IMR-90 (cell line): Measurements from ENCODE around the gene BCL2L13. TPM values are rescaled to one million over a fixed set of nuclear protein-coding genes. Genes with fewer than 3 reads are reported as not detected.

Experiments used
- ATAC-seq: fragments of 200-7000 bp; cut with Tn5 transposase; 2 replicates; pipeline ENCODE4 v1.9.1; 2020; ENCODE audit warnings: low read depth, mild to moderate bottlenecking, moderate library complexity
- BruUV-seq: library from RNA; stranded (reverse); fragments of 400-500 nt; replicated peaks from 2 replicates; lab custom pipeline; 2021; lab: Mats Ljungman, UMichigan
- CTCF ChIA-PET: fragments of 300-600 bp; formaldehyde crosslinking; extraction: SDS; loops from one replicate; lab custom pipeline; 2021; ENCODE audit warnings: antibody characterized with exemption; lab: Yijun Ruan, JAX
- POLR2A ChIA-PET: fragments of 300-600 bp; sonication (Branson Sonifier 250); formaldehyde crosslinking; loops from one replicate; lab custom pipeline; 2022; ENCODE audit warnings: antibody characterized with exemption; ENCODE audit not compliant: unreplicated experiment; lab: Charles Lee
- DNase-seq: peaks from one replicate; pipeline ENCODE4 v3.0.0; 2013
- H2AFZ ChIP-seq: replicated peaks from 2 replicates; pipeline ENCODE3; 2013; ENCODE audit warnings: low read length, mild to moderate bottlenecking; ENCODE audit not compliant: poor library complexity
- H2AK5ac ChIP-seq: 2 replicates; pipeline ENCODE4 v1.6.1; 2013; ENCODE audit warnings: low read depth, low read length, inconsistent platforms
- H2AK9ac ChIP-seq: replicated peaks from 2 replicates; pipeline ENCODE3; 2013; ENCODE audit warnings: mild to moderate bottlenecking, low read depth, low read length, moderate library complexity; ENCODE audit not compliant: poor library complexity
- H2BK120ac ChIP-seq: 2 replicates; pipeline ENCODE4 v1.6.1; 2013; ENCODE audit warnings: low read depth, low read length, inconsistent platforms
- H2BK15ac ChIP-seq: 3 replicates; pipeline ENCODE4 v1.6.1; 2013; ENCODE audit warnings: low read depth, low read length, inconsistent platforms
- H2BK20ac ChIP-seq: 2 replicates; pipeline ENCODE4 v1.6.1; 2013; ENCODE audit warnings: low read depth, mild to moderate bottlenecking, inconsistent platforms, low read length, moderate library complexity
- H2BK5ac ChIP-seq: 2 replicates; pipeline ENCODE4 v1.6.1; 2013; ENCODE audit warnings: mild to moderate bottlenecking, low read depth, low read length, inconsistent platforms; ENCODE audit not compliant: poor library complexity, severe bottlenecking
- H3K14ac ChIP-seq: replicated peaks from 2 replicates; pipeline ENCODE4 v1.6.1; 2013; ENCODE audit warnings: low read depth, low read length, inconsistent platforms
- H3K18ac ChIP-seq: 2 replicates; pipeline ENCODE4 v1.6.1; 2013; ENCODE audit warnings: low read depth, low read length, control low read depth
- H3K23ac ChIP-seq: 2 replicates; pipeline ENCODE4 v1.6.1; 2013; ENCODE audit warnings: low read depth, low read length, inconsistent platforms
- H3K27ac ChIP-seq: 2 replicates; pipeline ENCODE4 v1.5.1; 2013; ENCODE audit warnings: mild to moderate bottlenecking, control low read depth, low read length; ENCODE audit not compliant: insufficient read depth
- H3K27me3 ChIP-seq: 2 replicates; pipeline ENCODE4 v1.6.1; 2013; ENCODE audit warnings: low read length; ENCODE audit not compliant: control insufficient read depth, insufficient read depth
- H3K36me3 ChIP-seq: 2 replicates; pipeline ENCODE4 v1.6.1; 2013; ENCODE audit warnings: low read length, mixed read lengths; ENCODE audit not compliant: control insufficient read depth, insufficient read depth
- H3K4ac ChIP-seq: 2 replicates; pipeline ENCODE4 v1.6.1; 2013; ENCODE audit warnings: low read depth, low read length, inconsistent platforms
- H3K4me1 ChIP-seq: 2 replicates; pipeline ENCODE4 v1.6.1; 2013; ENCODE audit warnings: low read length, mixed read lengths; ENCODE audit not compliant: control insufficient read depth, insufficient read depth
- H3K4me2 ChIP-seq: 2 replicates; pipeline ENCODE4 v1.6.1; 2013; ENCODE audit warnings: low read depth, mild to moderate bottlenecking, control low read depth, low read length, moderate library complexity
- H3K4me3 ChIP-seq: 2 replicates; pipeline ENCODE4 v1.5.1; 2013; ENCODE audit warnings: low read depth, mild to moderate bottlenecking, control low read depth, low read length, moderate library complexity; ENCODE audit not compliant: insufficient read depth
- H3K56ac ChIP-seq: 2 replicates; pipeline ENCODE4 v1.6.1; 2013; ENCODE audit warnings: low read length, inconsistent platforms; ENCODE audit not compliant: insufficient read depth; ENCODE audit errors: extremely low read depth
- H3K79me1 ChIP-seq, 2 experiments: 2 replicates each; pipeline ENCODE4 v1.6.1; 2013; ENCODE audit warnings: low read length in 2 of 2, inconsistent platforms in 1 of 2, low read depth in 1 of 2
- H3K9ac ChIP-seq: 2 replicates; pipeline ENCODE4 v1.6.1; 2013; ENCODE audit warnings: low read depth, low read length, control low read depth
- H3K9me1 ChIP-seq: 2 replicates; pipeline ENCODE4 v1.6.1; 2013; ENCODE audit warnings: low read length, inconsistent platforms; ENCODE audit not compliant: insufficient read depth
- H3K9me3 ChIP-seq: 2 replicates; pipeline ENCODE4 v1.6.1; 2013; ENCODE audit warnings: low read length; ENCODE audit not compliant: control insufficient read depth, insufficient read depth
- H4K20me1 ChIP-seq: 2 replicates; pipeline ENCODE4 v1.6.1; 2013; ENCODE audit warnings: low read length, inconsistent platforms; ENCODE audit not compliant: insufficient read depth
- H4K5ac ChIP-seq: 2 replicates; pipeline ENCODE4 v1.6.1; 2013; ENCODE audit warnings: mild to moderate bottlenecking, low read depth, low read length, control low read depth
- H4K8ac ChIP-seq, 2 experiments: 2 replicates each; pipeline ENCODE4 v1.6.1; 2013; ENCODE audit warnings: low read depth in 2 of 2, low read length in 2 of 2, control low read depth in 1 of 2, inconsistent platforms in 1 of 2
- H4K91ac ChIP-seq: 2 replicates; pipeline ENCODE4 v1.6.1; 2013; ENCODE audit warnings: low read depth, low read length, inconsistent platforms; ENCODE audit not compliant: insufficient read depth
- ELK1 ChIP-seq: fragments of 150-350 bp; IDR thresholded peaks from 2 replicates; pipeline ENCODE4 v1.6.1; 2016; ENCODE audit warnings: low read depth, mild to moderate bottlenecking, low read length, moderate library complexity, borderline replicate concordance
- FOS ChIP-seq: fragments of 150-350 bp; IDR thresholded peaks from 2 replicates; pipeline ENCODE4 v1.6.1; 2016; ENCODE audit warnings: low read depth, low read length
- MAFK ChIP-seq: IDR thresholded peaks from 2 replicates; pipeline ENCODE4 v1.6.1; 2012; ENCODE audit warnings: low read depth, low read length, improper control_type of control experiment
- NFE2L2 ChIP-seq: fragments of 150-350 bp; IDR thresholded peaks from 2 replicates; pipeline ENCODE4 v1.6.1; 2016; ENCODE audit warnings: low read depth, mild to moderate bottlenecking, low read length
- WGBS, 2 experiments: methylation state at CpG; one replicate each; pipeline versions ENCODE4 v1.1.5 to v1.1.7; 2013; ENCODE audit warnings: missing lambda C conversion rate in 2 of 2; ENCODE audit not compliant: insufficient read length in 1 of 2; ENCODE audit errors: extremely low coverage in 2 of 2; 5-methylcytosine and 5-hydroxymethylcytosine counted together
- dilution Hi-C: fragments of 300-500 bp; cut with HindIII; formaldehyde crosslinking; loops from one replicate; pipeline ENCODE4 v1.14.3; 2018; ENCODE audit warnings: low sequenced_read_pairs; ENCODE audit not compliant: unreplicated experiment
- in situ Hi-C: fragments of 300-500 bp; cut with MboI; formaldehyde crosslinking; loops from 3 replicates; pipeline ENCODE4 v1.14.3; 2019; ENCODE audit warnings: low sequenced_read_pairs, inconsistent platforms, mixed read lengths
- intact Hi-C: fragments of 100-400 bp; cut with micrococcal nuclease; formaldehyde crosslinking; loops from 2 replicates; pipeline ENCODE4 v1.10.0; 2022
- polyA plus RNA-seq, 3 experiments: library from polyadenylated mRNA; depleted of rRNA; stranded (reverse); fragments of >200 nt; gene quantifications; 2 replicates each; pipeline ENCODE4 v1.2.3, GENCODE V29; 2012; ENCODE audit warnings: low replicate concordance in 1 of 3
- total RNA-seq: library from RNA; depleted of rRNA; stranded (reverse); fragments of >200 nt; gene quantifications from 2 replicates; pipeline ENCODE4 v1.2.3, GENCODE V29; 2012

BCL2L13 gene
- total and polyA plus RNA-seq, 2 of the 4 experiments (the other 2 are of a cell fraction) = 42.6 to 86.7 TPM

GRCh38 chr22:17633217-17633997 lies 5.2 kb upstream of the BCL2L13 start:
- H2BK20ac ChIP-seq = peak overlapping the region; percentile 40
- intact Hi-C loops (no loop called here), in situ Hi-C loops (no loop called here), dilution Hi-C loops (no loop called here)
- no peak overlapping the region for H3K4me3 ChIP-seq
- peak overlapping the region; percentile 22; the same call in 2 of the 3 replicates for H2BK15ac ChIP-seq
- peak overlapping the region; percentile 87; the same call in 1 of the 2 replicates for H3K27ac ChIP-seq
- H3K9ac ChIP-seq = peak overlapping the region; percentile 39; the same call in 1 of the 2 replicates
- H3K4ac ChIP-seq = peak overlapping the region; percentile 61
- no peak overlapping the region for H2AFZ ChIP-seq
- H2AK9ac ChIP-seq = no peak overlapping the region
- H2BK120ac ChIP-seq = peak overlapping the region; percentile 77
- H4K91ac ChIP-seq = peak overlapping the region; percentile 40
- peak overlapping the region; percentile 0; the same call in 1 of the 2 replicates for H3K56ac ChIP-seq
- H4K20me1 ChIP-seq = no peaks in the 10 kb centered on the region
- TF ChIP-seq ELK1 (no peak), NFE2L2 (peak; percentile 78), FOS (0 out of 2 replicates have a peak, but pooled peaks have one; percentile 13), MAFK (peak; percentile 57)
- peak overlapping the region; percentile 33; the same call in 1 of the 2 replicates for H2AK5ac ChIP-seq
- H3K23ac ChIP-seq = peak overlapping the region; percentile 63; the same call in 1 of the 2 replicates
- H3K4me2 ChIP-seq = peak overlapping the region; percentile 24
- H3K27me3 ChIP-seq = no peaks in the 10 kb centered on the region
- CTCF ChIA-PET = no interaction called here
- H3K9me1 ChIP-seq = no peaks in the 10 kb centered on the region; the same call in 1 of the 2 replicates
- no peaks in the 10 kb centered on the region for H3K9me3 ChIP-seq
- no TSS peak for BruUV-seq
- DNase-seq (peak; percentile 92), ATAC-seq (peak; percentile 33)
- H4K8ac ChIP-seq = peak overlapping the region; percentile 20 to 48; a peak in 2 of 4 replicates
- POLR2A ChIA-PET = no interaction called here
- no CpG with 5 or more reads among the region's 4 CpGs for WGBS, 2 experiments
- H4K5ac ChIP-seq = peak overlapping the region; percentile 87
- H3K36me3 ChIP-seq = no peaks in the 10 kb centered on the region
- H3K79me1 ChIP-seq = peaks cover 5 to 32% of the 10 kb centered on the region in 2 experiments; a peak in 3 of 4 replicates
- H3K4me1 ChIP-seq = peaks cover 2% of the 10 kb centered on the region
- no peak overlapping the region for H3K14ac ChIP-seq
- peak overlapping the region; percentile 95 for H2BK5ac ChIP-seq
- peak overlapping the region; percentile 77 for H3K18ac ChIP-seq
